K562 (cell line): ENCODE results near the gene CCNL2. TPM values are rescaled to one million over a fixed set of nuclear protein-coding genes. Genes with fewer than 3 reads are reported as not detected.
A peak's percentile ranks its signal among the peaks of the same experiment; 100 is the strongest.

ENCODE experiments used
- FOXM1 ChIP-seq, 2 experiments: fragments of 450-650 bp in 1 of 2; sonication (generic) in 1 of 2; formaldehyde crosslinking in 1 of 2; IDR thresholded peaks; 2 replicates each; pipeline versions ENCODE4 v1.6.1 to v1.9.0; 2017 to 2022; ENCODE audit warnings: low read depth in 2 of 2, mild to moderate bottlenecking in 2 of 2, missing genetic modification reagents in 1 of 2, moderate library complexity in 1 of 2
- HDAC2 ChIP-seq: fragments of 450-650 bp; IDR thresholded peaks from 2 replicates; pipeline ENCODE4 v1.6.1; 2016; ENCODE audit warnings: mild to moderate bottlenecking
- MAZ ChIP-seq, 2 experiments: fragments of 450-650 bp in 1 of 2; sonication (generic) in 1 of 2; formaldehyde crosslinking; IDR thresholded peaks in 1 of 2; conservative IDR thresholded peaks in 1 of 2; 2 replicates each; pipeline versions ENCODE4 v1.4.0 to v1.5.0; 2020; ENCODE audit warnings: mild to moderate bottlenecking in 1 of 2, missing genetic modification reagents in 1 of 2
- MYC ChIP-seq, 2 experiments: fragments of 250-450 bp in 1 of 2; sonication (Bioruptor Pico) in 1 of 2; IDR thresholded peaks; 2 replicates each; pipeline versions ENCODE4 v1.5.1 to v1.6.1; 2012 to 2021; ENCODE audit warnings: low read depth in 2 of 2, borderline replicate concordance in 1 of 2, improper control_type of control experiment in 1 of 2, low read length in 1 of 2, mild to moderate bottlenecking in 1 of 2, moderate library complexity in 1 of 2
- NONO ChIP-seq, 2 experiments: fragments of 200-400 bp in 1 of 2; fragments of 450-650 bp in 1 of 2; formaldehyde crosslinking in 1 of 2; IDR thresholded peaks; 2 replicates each; pipeline ENCODE4 v1.6.1; 2017; ENCODE audit warnings: low read depth in 2 of 2, mild to moderate bottlenecking in 2 of 2, moderate library complexity in 2 of 2, low read length in 1 of 2
- NR2C1 ChIP-seq, 2 experiments: fragments of 450-650 bp; IDR thresholded peaks; 2 replicates each; pipeline ENCODE4 v1.6.1; 2017; ENCODE audit warnings: mild to moderate bottlenecking in 2 of 2, antibody characterized with exemption in 1 of 2, inconsistent platforms in 1 of 2, missing compliant biosample characterization in 1 of 2, missing genetic modification characterization in 1 of 2
- PHF8 ChIP-seq: fragments of 200-600 bp; sonication (generic); IDR thresholded peaks from 2 replicates; pipeline ENCODE4 v1.6.1; 2012; ENCODE audit warnings: mixed run types, mild to moderate bottlenecking, inconsistent platforms, low read length, moderate library complexity, borderline replicate concordance
- SP1 ChIP-seq: sonication (generic); formaldehyde crosslinking; IDR thresholded peaks from 2 replicates; pipeline ENCODE4 v1.8.1; 2022; ENCODE audit warnings: mild to moderate bottlenecking, missing genetic modification reagents
- TEAD4 ChIP-seq, 2 experiments: sonication (generic) in 1 of 2; formaldehyde crosslinking in 1 of 2; IDR thresholded peaks; 2 replicates each; pipeline versions ENCODE4 v1.6.1 to v1.8.0; 2012 to 2022; ENCODE audit warnings: borderline replicate concordance in 1 of 2, inconsistent platforms in 1 of 2, low read length in 1 of 2, mild to moderate bottlenecking in 1 of 2, missing genetic modification reagents in 1 of 2
- ZBTB40 ChIP-seq, 2 experiments: fragments of 450-650 bp in 1 of 2; sonication (generic) in 1 of 2; formaldehyde crosslinking in 1 of 2; IDR thresholded peaks; 2 replicates each; pipeline versions ENCODE4 v1.7.1 to v1.9.0; 2016 to 2022; ENCODE audit warnings: inconsistent platforms in 1 of 2, mild to moderate bottlenecking in 1 of 2, missing genetic modification reagents in 1 of 2
- ZNF133 ChIP-seq: fragments of 250-450 bp; sonication (Bioruptor Pico); IDR thresholded peaks from 2 replicates; pipeline ENCODE4 v1.4.0; 2020; ENCODE audit warnings: mild to moderate bottlenecking
- ZNF165 ChIP-seq: fragments of 250-450 bp; sonication (Bioruptor Pico); IDR thresholded peaks from 2 replicates; pipeline ENCODE4 v1.4.0; 2020; ENCODE audit warnings: borderline replicate concordance
- ZNF23 ChIP-seq: fragments of 250-450 bp; sonication (Bioruptor Pico); IDR thresholded peaks from 2 replicates; pipeline ENCODE4 v1.4.0; 2020; ENCODE audit warnings: mild to moderate bottlenecking
- ZNF263 ChIP-seq: sonication (generic); formaldehyde crosslinking; IDR thresholded peaks from 2 replicates; pipeline ENCODE4 v1.8.0; 2022; ENCODE audit warnings: mild to moderate bottlenecking, missing genetic modification reagents, borderline replicate concordance
- polyA plus RNA-seq, 8 experiments: library from polyadenylated mRNA; depleted of rRNA in 4 of 8; stranded (reverse) in 5 of 8; unstranded in 3 of 8; fragments of >200 nt; fragmentation: Nextera tagmentation in 2 of 8; fragmentation: Illumina TruSeq in 1 of 8; extraction: Ambion mirVana in 2 of 8; extraction: Trizol in 1 of 8; gene quantifications; 2 replicates each; pipeline versions ENCODE4 v1.2.1 to v1.2.3, GENCODE V29; 2011 to 2014; ENCODE audit warnings: inconsistent platforms in 1 of 8, missing spikeins in 1 of 8
- total RNA-seq, 7 experiments: library from RNA; depleted of rRNA in 6 of 7; stranded (reverse); fragments of >200 nt in 6 of 7; fragmentation: Illumina TruSeq in 2 of 7; extraction: Trizol in 2 of 7; gene quantifications; 2 replicates each; pipeline versions ENCODE4 v1.2.1 to v1.2.3, GENCODE V29; 2011 to 2021; ENCODE audit warnings: low replicate concordance in 1 of 7

The CCNL2 gene
- total and polyA plus RNA-seq, 9 of the 15 experiments (the other 6 are each of a cell fraction or from before 2014, with no cell fraction given), result 2.8 to 287 (median 94.5) TPM

GRCh38 chr1:1432951-1433803, 34.0 kb upstream of the CCNL2 start (continued):
- TF ChIP-seq ZNF263, result peak; percentile 53
- TF ChIP-seq ZBTB40 (IDR thresholded peaks at IDR 0.05), result peak; percentile 52; the same call in 1 of the 2 replicates
- no peak for TF ChIP-seq ZBTB40 (CRISPR knock-in tag; IDR thresholded peaks at IDR 0.05)
- TF ChIP-seq SP1 (CRISPR knock-in tag), result no peak
- TF ChIP-seq MAZ (CRISPR knock-in tag; conservative IDR thresholded peaks at IDR 0.05 in 1 of 2, IDR thresholded peaks at IDR 0.05 in 1 of 2), result peak; percentile 92 to 95
- no peak for TF ChIP-seq NONO (IDR thresholded peaks at IDR 0.05; ENCODE audit: low read depth in 2 of 2, low read length in 1 of 2)
- peak; percentile 53; the same call in 1 of the 2 replicates for TF ChIP-seq PHF8
- TF ChIP-seq FOXM1 (IDR thresholded peaks at IDR 0.05; ENCODE audit: low read depth), result no peak
- TF ChIP-seq FOXM1 (CRISPR knock-in tag; IDR thresholded peaks at IDR 0.05; ENCODE audit: low read depth), result no peak
- peak; percentile 93 for TF ChIP-seq NR2C1 (IDR thresholded peaks at IDR 0.05)
- peak; percentile 96 for TF ChIP-seq NR2C1 (tag; IDR thresholded peaks at IDR 0.05)
- TF ChIP-seq ZNF165 (CRISPR knock-in tag), result no peak
- no peak for TF ChIP-seq ZNF23 (CRISPR knock-in tag)
- peak; percentile 63; the same call in 1 of the 2 replicates for TF ChIP-seq MYC (IDR thresholded peaks at IDR 0.05; ENCODE audit: low read depth, low read length)
- TF ChIP-seq MYC (CRISPR knock-in tag; IDR thresholded peaks at IDR 0.05; ENCODE audit: borderline replicate concordance, low read depth), result no peak
- peak; percentile 56; the same call in 1 of the 2 replicates for TF ChIP-seq TEAD4 (IDR thresholded peaks at IDR 0.05; ENCODE audit: low read length)
- no peak for TF ChIP-seq TEAD4 (CRISPR knock-in tag; IDR thresholded peaks at IDR 0.05; ENCODE audit: borderline replicate concordance)
- peak; percentile 30; the same call in 1 of the 2 replicates for TF ChIP-seq HDAC2
- TF ChIP-seq ZNF133 (CRISPR knock-in tag), result no peak
